NOMO-1 treated with dmso at 0.1 percent for 144 hours (cell line): ENCODE data around the gene HSDL1.
A peak's percentile ranks its signal among the peaks of the same experiment; 100 is the strongest.

Experiments used
- DNase-seq: peaks from one replicate; lab custom pipeline; 2025; ENCODE audit not compliant: unreplicated experiment; lab: John Stamatoyannopoulos, UW

The HSDL1 gene

GRCh38 chr16:84176192-84177053 is 31.4 kb upstream of the HSDL1 start:
- no peak for DNase-seq

- DNase-seq = peak; percentile 63
Observed at GRCh38 chr16:84175350-84176081, 30.5 kb upstream of the HSDL1 start.

GRCh38 chr16:84174396-84174795 is 29.4 kb upstream of the HSDL1 start:
- no peak for DNase-seq

DNA sequence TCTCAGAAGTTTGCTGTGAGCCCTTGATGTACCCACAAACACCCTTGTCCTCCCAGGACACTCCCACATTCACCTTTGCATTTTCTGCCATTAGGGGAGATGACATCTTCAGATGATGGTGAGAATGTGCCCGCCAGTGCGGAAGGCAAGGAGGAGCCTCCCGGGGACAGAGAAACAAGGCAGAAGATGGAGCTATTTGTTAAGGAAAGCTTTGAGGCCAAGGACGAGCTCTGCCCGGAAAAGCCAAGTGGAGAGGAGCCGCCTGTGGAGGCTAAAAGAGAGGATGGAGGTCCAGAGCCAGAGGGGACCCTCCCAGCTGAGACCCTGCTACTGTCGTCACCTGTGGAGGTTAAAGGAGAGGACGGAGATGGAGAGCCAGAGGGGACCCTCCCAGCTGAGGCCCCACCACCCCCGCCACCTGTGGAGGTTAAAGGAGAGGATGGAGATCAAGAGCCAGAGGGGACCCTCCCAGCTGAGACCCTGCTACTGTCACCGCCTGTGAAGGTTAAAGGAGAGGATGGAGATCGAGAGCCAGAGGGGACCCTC is 24.9 kb upstream of the HSDL1 start:
- no peak for DNase-seq

- no peak for DNase-seq
Observed at GRCh38 chr16:84166796-84167695, 22.1 kb upstream of the HSDL1 start.

DNA sequence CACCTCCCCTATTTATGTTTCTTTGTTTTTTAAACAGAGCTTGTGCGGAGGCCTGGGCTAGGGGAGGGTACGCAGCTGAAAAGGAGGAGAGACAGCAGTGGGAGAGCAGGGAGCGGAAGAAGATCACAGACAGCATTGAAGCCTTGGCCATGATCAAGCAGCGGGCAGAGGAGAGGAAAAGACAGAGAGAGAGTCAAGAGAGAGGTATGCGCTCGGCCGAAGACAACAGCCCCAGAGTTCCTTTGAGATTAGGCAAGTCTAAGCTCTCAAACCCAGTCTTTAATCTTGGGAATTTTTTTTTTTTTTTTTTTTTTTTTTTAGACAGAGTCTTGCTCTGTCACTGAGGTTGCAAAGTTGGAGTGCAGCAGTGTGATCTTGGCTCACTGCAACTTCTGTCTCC is 20.8 kb upstream of the HSDL1 start:
- no peak for DNase-seq

GRCh38 chr16:84161801-84162200 is 16.8 kb upstream of the HSDL1 start:
- DNase-seq = no peak

DNA sequence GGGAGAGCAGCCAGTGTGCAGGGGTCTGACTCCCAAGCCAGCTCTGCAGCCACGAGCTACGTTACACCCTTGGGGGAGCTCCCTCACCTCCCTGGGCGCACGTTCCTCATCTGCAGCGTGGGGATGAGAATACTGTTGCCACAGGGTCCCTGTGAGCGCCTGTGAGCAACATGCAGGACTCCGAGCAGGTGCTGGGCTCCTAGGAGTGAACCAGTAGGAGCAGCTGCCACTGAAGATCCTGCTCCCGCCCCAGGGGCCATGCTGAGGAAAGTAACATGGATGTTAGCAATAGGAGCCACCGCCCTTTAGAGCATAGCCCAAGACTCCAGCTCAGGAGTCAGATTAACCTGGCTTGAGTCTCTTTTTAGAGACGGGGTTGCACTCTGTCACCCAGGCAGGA is 16.1 kb upstream of the HSDL1 start:
- DNase-seq = no peak

- no peak for DNase-seq
Observed at GRCh38 chr16:84159800-84160199, 14.8 kb upstream of the HSDL1 start.

DNA sequence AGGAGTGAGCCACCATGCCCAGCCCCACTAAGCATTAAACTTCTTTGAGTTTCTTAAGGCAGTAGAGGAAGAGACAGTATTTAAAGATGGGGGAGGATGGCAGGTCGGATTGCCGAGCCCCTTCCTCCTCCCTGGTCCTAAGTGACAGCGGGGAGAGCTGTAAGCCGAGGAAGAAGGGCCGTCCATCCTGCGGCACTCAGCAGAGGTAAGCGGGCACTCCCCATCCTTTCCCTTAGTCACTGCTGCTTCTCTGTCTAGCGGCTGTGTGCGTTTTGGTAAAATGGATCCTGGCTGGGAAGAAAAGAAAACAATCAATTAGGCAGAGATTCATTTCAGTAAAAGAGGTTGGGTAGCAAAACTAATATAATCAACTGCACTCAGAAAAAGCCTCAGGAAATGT is 14.0 kb upstream of the HSDL1 start:
- DNase-seq = no peak

GRCh38 chr16:84156342-84156784 is 11.4 kb upstream of the HSDL1 start:
- DNase-seq = no peak

DNA sequence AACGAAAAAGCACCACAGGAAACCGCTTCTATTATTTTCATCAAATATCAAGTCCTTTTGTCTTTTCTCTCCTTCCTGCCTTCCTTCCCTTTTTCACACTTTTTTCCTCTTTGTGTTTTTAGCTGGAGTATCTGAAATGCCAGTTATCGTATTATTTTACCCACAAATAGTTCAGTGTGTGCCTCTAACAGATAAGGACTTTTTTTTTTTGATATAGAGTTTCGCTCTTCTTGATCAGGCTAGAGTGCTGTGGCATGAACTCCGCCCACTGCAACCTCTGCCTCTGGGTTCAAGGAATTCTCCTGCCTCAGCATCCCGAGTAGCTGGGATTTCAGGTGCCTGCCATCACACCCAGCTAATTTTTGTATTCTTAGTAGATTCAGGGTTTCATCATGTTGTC is 10.8 kb upstream of the HSDL1 start:
- DNase-seq = no peak

DNA sequence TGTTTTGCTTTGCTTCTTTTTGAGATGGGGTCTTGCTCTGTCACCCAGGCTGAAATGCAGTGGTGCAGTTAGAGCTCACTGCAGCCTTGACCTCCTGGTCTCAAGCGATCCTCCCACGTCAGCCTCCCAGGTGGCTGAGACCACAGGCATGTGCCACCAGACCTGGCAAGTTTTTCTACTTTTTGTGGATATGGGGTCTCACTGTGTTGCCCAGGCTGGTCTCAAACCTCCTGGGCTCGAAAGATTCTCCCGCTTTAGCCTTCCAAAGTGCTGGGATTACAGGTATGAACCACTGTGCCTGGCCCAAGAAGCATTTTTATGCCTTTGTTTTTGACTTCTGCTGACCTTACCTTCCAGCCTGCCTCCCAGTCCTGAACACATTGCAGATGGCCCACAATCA is 10.2 kb upstream of the HSDL1 start:
- no peak for DNase-seq

GRCh38 chr16:84153660-84154214 is 8.8 kb upstream of the HSDL1 start:
- no peak for DNase-seq

DNA sequence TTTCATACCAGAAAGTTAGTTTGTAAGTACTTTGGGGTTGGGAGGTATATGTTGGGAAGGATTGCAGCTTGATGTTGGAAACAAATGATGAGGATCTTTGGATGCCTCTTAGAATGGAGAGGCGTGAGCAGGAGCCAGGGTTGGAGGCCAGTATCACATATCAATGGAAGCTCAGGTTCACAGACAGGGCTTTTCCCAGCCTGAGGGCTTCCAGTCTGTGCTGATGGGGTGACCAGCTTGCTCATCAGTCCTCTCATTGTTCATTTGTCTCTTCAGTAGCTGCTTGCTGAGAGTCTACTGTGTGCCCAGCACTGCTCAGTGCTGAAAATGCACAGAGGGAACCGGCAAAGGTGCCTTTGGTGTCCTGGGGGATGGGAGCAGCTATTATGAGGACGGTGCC is 5.9 kb upstream of the HSDL1 start:
- DNase-seq = no peak

DNA sequence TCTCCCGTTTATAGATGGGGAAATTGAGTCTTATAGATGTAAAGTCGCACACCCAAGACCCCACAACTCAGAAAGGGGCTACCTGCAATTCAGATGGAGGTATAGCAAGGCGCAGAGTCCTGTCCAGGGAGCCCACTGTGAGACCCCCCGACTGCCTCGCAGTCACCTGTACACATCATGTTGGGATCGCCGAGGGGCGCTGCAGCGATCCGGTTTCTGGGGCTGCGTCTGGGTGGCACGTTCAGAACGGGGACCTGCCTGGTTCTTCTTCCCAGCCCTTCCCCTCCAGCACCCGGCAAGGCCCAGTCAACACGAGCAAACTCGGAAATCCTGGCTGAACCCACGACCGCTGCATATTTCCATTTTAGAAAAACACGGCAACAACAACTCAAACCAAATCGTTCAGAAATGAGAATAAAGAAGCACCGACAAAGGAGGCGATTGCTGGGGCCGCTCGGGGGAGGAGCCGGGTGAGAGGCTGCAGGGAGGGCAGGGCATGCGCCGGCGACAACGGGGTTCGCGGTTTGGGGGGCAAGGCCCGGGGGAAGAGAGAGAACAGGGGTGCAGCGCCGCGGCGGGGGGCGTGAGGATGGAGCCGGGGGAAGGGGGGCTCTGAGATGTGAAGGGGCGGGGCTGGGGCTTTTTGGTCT is 643 bp downstream of the HSDL1 start:
- peak; percentile 13 for DNase-seq

GRCh38 chr16:84143784-84144199 is 1.2 kb downstream of the HSDL1 start:
- no peak for DNase-seq

GRCh38 chr16:84143081-84143480 is 1.9 kb downstream of the HSDL1 start:
- DNase-seq = no peak

DNA sequence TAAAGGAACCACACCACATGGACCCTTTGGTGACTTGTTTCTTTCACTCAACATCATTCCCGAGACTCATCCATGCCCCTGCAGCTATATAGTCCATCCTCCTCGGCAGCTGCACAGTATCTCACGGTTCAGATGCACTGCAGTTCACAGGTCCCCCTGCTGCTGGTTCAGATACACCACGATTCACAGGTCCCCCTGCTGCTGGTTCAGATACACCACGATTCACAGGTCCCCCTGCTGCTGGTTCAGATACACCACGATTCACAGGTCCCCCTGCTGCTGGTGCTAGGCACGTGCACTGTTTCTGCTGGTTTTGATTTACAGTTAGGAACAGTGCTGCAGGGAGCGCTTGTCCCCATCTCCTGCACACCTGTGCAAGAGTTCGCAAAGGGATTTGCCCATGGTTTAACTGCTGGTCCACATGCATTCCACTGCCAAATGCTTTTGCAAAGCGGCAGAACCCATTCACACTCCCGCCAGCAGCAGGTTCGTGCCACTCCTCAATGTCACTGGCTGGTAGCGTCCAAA is 3.8 kb downstream of the HSDL1 start:
- DNase-seq = no peak
